ENCODE data around the gene GJE1.
A peak's percentile ranks its signal among the peaks of the same experiment; 100 is the strongest.
"Not testable (repeated sequence)": the region's sequence is repeated elsewhere in the genome, so short reads cannot be mapped to it uniquely, and the experiment has no call there.

The GJE1 gene

DNA sequence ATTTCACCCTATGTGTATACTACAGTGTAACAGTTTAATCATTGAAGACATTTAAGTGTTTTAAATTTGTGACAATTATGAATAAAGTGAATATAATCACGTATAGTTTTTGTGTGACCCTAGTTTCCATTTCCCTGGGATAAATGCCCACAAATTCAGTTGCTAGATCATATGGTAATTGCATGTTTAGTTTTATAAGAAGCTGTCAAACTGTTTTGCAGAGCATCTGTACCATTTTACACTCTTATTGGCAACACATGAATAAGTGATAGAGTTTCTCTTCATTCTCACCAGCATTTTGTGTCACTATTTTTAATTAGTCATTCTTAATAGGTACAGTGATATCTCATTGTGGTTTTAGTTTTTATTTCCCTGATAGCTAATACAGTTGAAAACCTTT, 21.6 kb downstream of the GJE1 start:
- Histone ChIP-seq H3K79me2 (ENCODE audit: insufficient read depth, low read length) (peaks cover 90% of the 10 kb centered on the region), H3K36me3 (ENCODE audit: insufficient read depth, low read length) (no peaks in the 10 kb centered on the region), H4K20me1 (ENCODE audit: insufficient read depth, low read length) (no peaks in the 10 kb centered on the region), H3F3A (ENCODE audit: insufficient read depth, low read length) (no peaks in the 10 kb centered on the region), H3K27me3 (ENCODE audit: insufficient read depth, low read length) (no peaks in the 10 kb centered on the region), H3K4me2 (ENCODE audit: low read length) (no peak overlapping the region), H3K27ac (ENCODE audit: low read depth, low read length, poor library complexity, severe bottlenecking) (no peak overlapping the region), H3K4me3 (ENCODE audit: low read depth, low read length, poor library complexity, severe bottlenecking) (no peak overlapping the region), H3K4me1 (ENCODE audit: insufficient read depth, low read length, severe bottlenecking) (peaks cover 25% of the 10 kb centered on the region), H3K9me2 (ENCODE audit: low read depth, low read length) (no peaks in the 10 kb centered on the region), H3K9ac (ENCODE audit: low read length) (no peak overlapping the region), H3K9me3 (ENCODE audit: low read length) (no peaks in the 10 kb centered on the region), H2AFZ (ENCODE audit: low read length) (no peak overlapping the region)
- TF ChIP-seq EZH2 (IDR thresholded peaks at IDR 0.05; ENCODE audit: borderline replicate concordance, low read length) = no peak
- TF ChIP-seq, protein P1, sequence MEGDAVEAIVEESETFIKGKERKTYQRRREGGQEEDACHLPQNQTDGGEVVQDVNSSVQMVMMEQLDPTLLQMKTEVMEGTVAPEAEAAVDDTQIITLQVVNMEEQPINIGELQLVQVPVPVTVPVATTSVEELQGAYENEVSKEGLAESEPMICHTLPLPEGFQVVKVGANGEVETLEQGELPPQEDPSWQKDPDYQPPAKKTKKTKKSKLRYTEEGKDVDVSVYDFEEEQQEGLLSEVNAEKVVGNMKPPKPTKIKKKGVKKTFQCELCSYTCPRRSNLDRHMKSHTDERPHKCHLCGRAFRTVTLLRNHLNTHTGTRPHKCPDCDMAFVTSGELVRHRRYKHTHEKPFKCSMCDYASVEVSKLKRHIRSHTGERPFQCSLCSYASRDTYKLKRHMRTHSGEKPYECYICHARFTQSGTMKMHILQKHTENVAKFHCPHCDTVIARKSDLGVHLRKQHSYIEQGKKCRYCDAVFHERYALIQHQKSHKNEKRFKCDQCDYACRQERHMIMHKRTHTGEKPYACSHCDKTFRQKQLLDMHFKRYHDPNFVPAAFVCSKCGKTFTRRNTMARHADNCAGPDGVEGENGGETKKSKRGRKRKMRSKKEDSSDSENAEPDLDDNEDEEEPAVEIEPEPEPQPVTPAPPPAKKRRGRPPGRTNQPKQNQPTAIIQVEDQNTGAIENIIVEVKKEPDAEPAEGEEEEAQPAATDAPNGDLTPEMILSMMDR (IDR thresholded peaks at IDR 0.05; ENCODE audit: low read length) = no peak

DNA sequence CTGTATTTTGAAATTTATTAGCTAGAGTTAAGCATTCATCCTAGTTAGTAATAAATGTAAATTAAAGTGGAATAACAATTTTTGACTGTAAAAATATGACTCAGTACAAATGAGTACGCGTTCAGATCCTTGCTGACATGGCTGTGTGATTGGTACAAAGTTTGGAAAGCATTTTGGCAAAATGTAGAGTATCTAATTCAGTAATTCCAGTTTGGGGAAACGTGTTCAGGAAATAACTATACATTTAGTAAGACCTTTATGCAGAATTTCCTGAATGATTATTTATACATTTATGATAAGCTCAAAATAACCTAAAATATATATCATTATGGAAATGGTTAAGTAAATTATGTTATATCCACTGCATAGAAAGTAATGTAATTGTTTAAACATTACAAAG, 22.4 kb downstream of the GJE1 start:
- Histone ChIP-seq H3K27ac (ENCODE audit: low read depth, low read length, poor library complexity, severe bottlenecking) (peak overlapping the region; percentile 76), H3K27me3 (ENCODE audit: insufficient read depth, low read length) (no peaks in the 10 kb centered on the region), H3F3A (ENCODE audit: insufficient read depth, low read length) (no peaks in the 10 kb centered on the region), H3K4me1 (ENCODE audit: insufficient read depth, low read length, severe bottlenecking) (peaks cover 25% of the 10 kb centered on the region), H3K4me2 (ENCODE audit: low read length) (peak overlapping the region; percentile 60; the same call in 1 of the 2 replicates), H3K9me3 (ENCODE audit: low read length) (no peaks in the 10 kb centered on the region), H3K4me3 (ENCODE audit: low read depth, low read length, poor library complexity, severe bottlenecking) (no peak overlapping the region), H3K9ac (ENCODE audit: low read length) (no peak overlapping the region; the same call in 1 of the 2 replicates), H2AFZ (ENCODE audit: low read length) (no peak overlapping the region), H3K79me2 (ENCODE audit: insufficient read depth, low read length) (peaks cover 87% of the 10 kb centered on the region), H3K36me3 (ENCODE audit: insufficient read depth, low read length) (peaks cover 4% of the 10 kb centered on the region; the same call in 1 of the 2 replicates), H3K9me2 (ENCODE audit: low read depth, low read length) (no peaks in the 10 kb centered on the region), H4K20me1 (ENCODE audit: insufficient read depth, low read length) (no peaks in the 10 kb centered on the region)
- TF ChIP-seq, protein P1 (IDR thresholded peaks at IDR 0.05; ENCODE audit: low read length) = no peak
- TF ChIP-seq EZH2 (IDR thresholded peaks at IDR 0.05; ENCODE audit: borderline replicate concordance, low read length) = no peak

DNA sequence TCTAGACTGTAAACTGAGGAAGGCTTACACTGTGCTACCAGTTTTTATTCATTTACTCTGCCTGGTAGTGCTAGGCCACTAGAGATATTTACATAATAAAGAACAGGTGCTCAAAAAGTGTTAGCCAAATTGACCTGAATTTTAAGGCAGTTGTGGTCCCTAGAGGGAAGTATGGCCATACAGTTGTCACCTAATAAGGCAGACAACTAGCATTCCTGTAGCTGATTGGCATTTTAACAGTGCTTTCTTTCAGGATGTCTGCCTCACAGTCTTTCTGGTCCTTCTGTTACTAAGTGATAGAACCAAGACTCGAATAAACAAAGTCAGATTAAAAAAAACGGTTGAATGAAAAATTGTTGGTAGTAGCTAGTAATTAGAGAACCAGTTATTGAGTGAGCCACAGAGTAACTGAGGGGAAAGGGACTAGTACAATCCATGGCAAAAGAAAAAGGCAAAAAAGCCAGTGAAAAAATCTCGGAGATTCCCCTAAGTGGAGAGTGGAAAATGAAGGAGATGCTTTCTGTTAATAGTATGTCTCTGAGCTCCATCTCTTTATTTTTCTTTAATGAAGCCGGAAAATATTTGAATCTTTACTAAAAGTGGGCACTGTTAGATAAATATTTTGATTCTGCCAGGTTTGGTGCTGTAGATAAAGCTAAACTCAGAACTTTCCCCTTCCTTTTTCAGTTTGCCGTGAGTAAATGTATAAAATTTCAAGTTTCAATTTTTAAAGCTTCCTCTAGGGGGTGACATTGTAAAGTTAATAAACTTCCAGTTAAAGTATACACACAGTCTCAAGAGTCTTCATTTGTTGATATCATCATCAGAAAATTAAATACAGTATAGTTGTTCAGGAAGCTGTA, 23.4 kb downstream of the GJE1 start:
- no peak overlapping the region for H2AFZ ChIP-seq (ENCODE audit: low read length)
- H3K4me3 ChIP-seq (ENCODE audit: low read depth, low read length, poor library complexity, severe bottlenecking) = peak overlapping the region; percentile 40
- H3K79me2 ChIP-seq (ENCODE audit: insufficient read depth, low read length) = peaks cover 88% of the 10 kb centered on the region
- no peaks in the 10 kb centered on the region for H4K20me1 ChIP-seq (ENCODE audit: insufficient read depth, low read length)
- H3K9me2 ChIP-seq (ENCODE audit: low read depth, low read length) = no peaks in the 10 kb centered on the region
- TF ChIP-seq EZH2 (IDR thresholded peaks at IDR 0.05; ENCODE audit: borderline replicate concordance, low read length) = no peak
- TF ChIP-seq, protein P1 (IDR thresholded peaks at IDR 0.05; ENCODE audit: low read length) = peak; percentile 46; the same call in 1 of the 2 replicates
- peak overlapping the region; percentile 76 for H3K27ac ChIP-seq (ENCODE audit: low read depth, low read length, poor library complexity, severe bottlenecking)
- H3K9ac ChIP-seq (ENCODE audit: low read length) = peak overlapping the region; percentile 45; the same call in 1 of the 2 replicates
- H3K4me1 ChIP-seq (ENCODE audit: insufficient read depth, low read length, severe bottlenecking) = peaks cover 25% of the 10 kb centered on the region
- H3K27me3 ChIP-seq (ENCODE audit: insufficient read depth, low read length) = no peaks in the 10 kb centered on the region
- no peaks in the 10 kb centered on the region for H3F3A ChIP-seq (ENCODE audit: insufficient read depth, low read length)
- H3K4me2 ChIP-seq (ENCODE audit: low read length) = peak overlapping the region; percentile 60
- H3K9me3 ChIP-seq (ENCODE audit: low read length) = no peaks in the 10 kb centered on the region
- H3K36me3 ChIP-seq (ENCODE audit: insufficient read depth, low read length) = peaks cover 5% of the 10 kb centered on the region; the same call in 1 of the 2 replicates

DNA sequence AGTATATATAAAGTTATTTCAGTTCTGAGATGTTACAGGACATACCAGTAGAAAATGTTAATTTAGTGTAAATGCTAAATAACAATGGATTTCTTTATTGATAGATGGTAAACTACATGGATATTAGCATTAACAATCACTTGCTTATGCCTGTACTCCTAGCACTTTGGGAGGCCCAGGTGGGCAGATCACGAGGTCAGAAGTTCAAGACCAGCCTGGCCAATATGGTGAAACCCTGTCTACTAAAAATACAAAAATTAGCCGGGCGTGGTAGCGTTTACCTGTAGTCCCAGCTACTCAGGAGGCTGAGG, 24.0 kb downstream of the GJE1 start:
- H4K20me1 ChIP-seq (ENCODE audit: insufficient read depth, low read length); H3K9ac ChIP-seq (ENCODE audit: low read length); H3K27me3 ChIP-seq (ENCODE audit: insufficient read depth, low read length); H3F3A ChIP-seq (ENCODE audit: insufficient read depth, low read length); H3K9me3 ChIP-seq (ENCODE audit: low read length); H3K4me3 ChIP-seq (ENCODE audit: low read depth, low read length, poor library complexity, severe bottlenecking); H3K27ac ChIP-seq (ENCODE audit: low read depth, low read length, poor library complexity, severe bottlenecking); H2AFZ ChIP-seq (ENCODE audit: low read length); H3K36me3 ChIP-seq (ENCODE audit: insufficient read depth, low read length); H3K4me2 ChIP-seq (ENCODE audit: low read length); H3K9me2 ChIP-seq (ENCODE audit: low read depth, low read length): not testable (repeated sequence)
- Histone ChIP-seq H3K4me1 (ENCODE audit: insufficient read depth, low read length, severe bottlenecking) (peaks cover 25% of the 10 kb centered on the region), H3K79me2 (ENCODE audit: insufficient read depth, low read length) (peaks cover 89% of the 10 kb centered on the region)

Data from OCI-LY1 (cell line).